ENCODE measurements around the gene OLFML2A.

Gene OLFML2A

DNA sequence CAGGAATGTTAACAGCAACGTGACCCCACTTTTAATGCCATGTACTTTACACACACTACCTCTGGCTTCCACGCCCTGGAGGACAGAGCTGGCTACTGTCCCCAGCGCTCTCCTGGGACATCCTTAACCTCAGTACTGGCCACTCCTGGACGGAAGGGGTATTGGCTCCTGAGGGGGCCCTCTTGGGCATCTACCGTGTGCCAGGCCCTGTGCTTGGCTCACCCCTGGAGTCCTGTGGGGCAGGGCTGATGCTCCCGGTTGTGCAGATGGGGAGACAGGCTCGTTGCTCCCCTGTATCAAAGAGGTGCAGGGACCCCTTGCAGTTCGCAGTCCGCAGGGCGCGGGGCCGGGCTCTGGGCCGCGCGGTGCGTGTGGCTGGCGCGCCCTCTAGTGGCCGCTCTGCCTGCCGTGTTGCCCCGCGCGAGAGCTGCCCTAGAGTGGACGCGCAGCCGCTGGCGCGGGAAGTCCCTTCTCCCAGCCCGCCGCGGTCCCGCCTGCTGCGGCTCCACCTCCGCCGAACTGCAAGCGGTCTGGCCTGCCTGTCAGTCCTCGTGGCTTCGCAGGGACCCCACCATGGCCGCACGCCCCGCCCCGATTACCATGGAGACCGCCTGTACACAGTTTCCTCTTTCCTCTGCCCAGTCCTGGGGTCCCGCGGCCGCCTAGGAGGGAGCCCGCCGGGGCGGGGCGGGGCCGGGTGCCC lies 76.0 kb downstream of the OLFML2A start, which contains the start of gene WDR38:
Gene WDR38 (plus strand): TSS at position 632 of the 703 bp plus-strand sequence. CDS start 72 bp downstream, outside the sequence.
- DNase-seq (ENCODE audit: low read depth in 2 of 2): peak; percentile 70 to 81

GRCh38 chr9:124853605-124854143 lies 76.7 kb downstream of the OLFML2A start:
- no peak for DNase-seq (ENCODE audit: low read depth in 2 of 2)

DNA sequence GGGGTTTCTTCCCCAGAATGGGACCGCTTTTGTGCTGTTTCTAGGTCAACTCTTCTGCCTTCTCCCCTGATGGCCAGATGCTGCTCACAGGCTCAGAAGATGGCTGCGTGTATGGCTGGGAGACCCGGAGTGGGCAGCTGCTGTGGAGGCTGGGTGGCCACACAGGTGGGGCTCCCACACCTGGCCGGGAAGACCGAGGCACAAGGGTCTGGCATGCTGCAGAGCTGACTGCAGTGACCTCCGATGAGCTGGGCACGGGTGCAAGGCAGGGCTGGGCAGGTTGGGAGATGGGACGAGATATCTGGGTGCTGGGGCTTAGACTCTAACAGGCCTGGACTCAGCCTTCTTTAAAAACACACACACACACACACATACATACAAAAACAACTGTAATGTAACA lies 77.2 kb downstream of the OLFML2A start:
- DNase-seq (ENCODE audit: low read depth in 2 of 2): no peak

DNA sequence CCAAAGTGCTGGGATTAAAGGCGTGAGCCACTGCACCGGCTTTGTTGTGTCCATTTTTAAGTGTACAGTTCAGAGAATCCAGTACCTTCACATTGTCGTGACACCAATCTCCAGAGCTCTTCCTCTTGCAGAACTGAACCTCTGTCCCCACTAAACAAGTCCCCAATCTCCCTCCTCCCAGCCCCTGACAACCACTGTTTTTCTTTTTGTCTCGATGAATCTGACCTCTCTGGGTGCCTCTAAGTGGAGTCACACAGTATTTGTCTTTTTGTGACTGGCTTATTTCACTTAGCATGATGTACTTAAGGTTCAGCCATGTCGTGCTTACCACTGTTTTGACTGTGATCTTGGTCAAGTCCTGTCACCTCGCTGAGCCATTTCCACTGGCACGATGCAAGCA lies 77.9 kb downstream of the OLFML2A start:
- DNase-seq (ENCODE audit: low read depth in 2 of 2): no peak

DNA sequence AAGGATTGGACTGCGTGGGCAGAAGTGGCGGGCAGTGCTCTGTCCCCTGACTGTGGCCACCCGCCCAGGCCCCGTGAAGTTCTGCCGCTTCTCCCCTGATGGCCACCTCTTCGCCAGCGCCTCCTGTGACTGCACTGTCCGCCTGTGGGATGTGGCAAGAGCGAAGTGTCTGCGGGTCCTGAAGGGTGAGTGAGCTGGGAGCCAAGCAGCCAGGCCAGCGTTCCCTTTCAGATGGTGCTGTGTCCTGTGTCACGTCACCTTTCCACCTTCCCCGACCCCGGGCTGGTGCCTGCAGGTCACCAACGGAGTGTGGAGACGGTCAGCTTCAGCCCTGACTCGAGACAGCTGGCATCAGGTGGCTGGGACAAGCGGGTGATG lies 78.6 kb downstream of the OLFML2A start:
- DNase-seq (ENCODE audit: low read depth in 2 of 2): no peak

GRCh38 chr9:124855944-124856765 lies 79.2 kb downstream of the OLFML2A start:
- no peak for DNase-seq (ENCODE audit: low read depth in 2 of 2)

DNA sequence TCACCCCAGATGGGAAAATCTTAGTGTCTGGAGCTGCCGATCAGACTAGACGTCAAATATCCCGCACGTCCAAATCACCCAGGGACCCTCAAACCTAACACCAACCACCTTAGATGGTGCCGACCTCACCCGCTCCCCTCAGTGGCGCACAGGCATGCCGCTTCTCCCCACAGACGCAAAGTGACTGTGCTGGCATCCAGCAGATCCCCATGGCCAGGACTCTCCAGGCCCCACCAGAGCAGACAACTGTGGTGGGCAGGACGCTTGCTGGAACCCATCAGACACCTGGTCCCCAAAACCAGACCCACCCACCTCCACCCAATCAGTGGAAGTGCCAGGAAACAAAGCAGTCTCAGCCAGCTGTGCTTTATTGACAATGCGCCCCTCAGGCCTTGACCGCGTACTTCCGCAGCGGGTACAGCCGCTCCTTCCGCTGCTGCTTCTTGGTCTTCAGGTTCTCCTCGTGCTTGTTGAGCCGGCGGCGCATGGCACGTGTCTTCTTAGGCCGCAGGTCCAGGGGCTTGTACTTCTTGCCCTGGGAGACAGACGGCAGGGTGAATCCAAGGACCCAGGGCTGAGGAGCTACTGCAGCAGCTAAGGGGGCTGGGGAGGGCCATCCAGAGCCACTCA lies 80.7 kb downstream of the OLFML2A start:
- no peak for DNase-seq (ENCODE audit: low read depth in 2 of 2)

GRCh38 chr9:124858330-124859046 lies 81.6 kb downstream of the OLFML2A start:
- DNase-seq (ENCODE audit: low read depth in 2 of 2): no peak

DNA sequence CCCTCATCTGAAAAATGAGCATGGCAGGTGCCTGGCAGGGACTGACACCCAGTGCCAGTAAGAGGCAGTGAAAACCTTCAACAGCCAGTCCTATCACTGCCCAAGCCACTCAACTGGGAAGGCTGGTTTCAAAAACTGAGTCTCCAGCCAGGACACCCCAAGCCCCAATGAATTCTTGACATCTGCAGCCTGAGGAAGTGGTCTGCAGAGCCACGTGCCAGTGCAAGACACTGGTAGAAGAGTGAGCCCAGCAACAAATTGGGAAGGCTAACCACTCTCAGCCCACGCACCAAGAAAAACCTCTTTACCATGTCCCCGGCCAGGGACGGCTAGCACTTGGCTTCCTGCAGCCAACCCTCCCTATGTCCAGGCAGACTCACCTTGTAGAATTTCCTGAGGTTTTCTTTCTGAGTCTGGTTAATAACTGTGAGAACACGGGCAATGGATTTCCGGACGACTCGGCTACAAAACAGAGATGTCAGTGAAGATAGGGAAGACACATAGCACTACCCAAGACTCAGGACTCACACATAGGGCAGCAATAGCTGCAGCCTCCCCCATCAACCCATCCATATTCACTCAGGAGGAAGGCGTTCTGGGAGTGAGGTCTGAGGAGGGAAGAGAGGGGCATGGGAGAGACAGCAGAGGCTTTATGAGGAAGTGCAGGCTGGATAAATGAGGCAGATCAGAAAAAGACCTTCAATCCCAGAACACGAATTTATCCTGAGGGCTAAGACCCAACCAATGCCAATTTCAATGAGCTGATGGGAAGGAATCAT lies 83.1 kb downstream of the OLFML2A start:
- DNase-seq (ENCODE audit: low read depth in 2 of 2): no peak

- no peak for DNase-seq (ENCODE audit: low read depth in 2 of 2)
Measured at GRCh38 chr9:124860582-124861341, 83.8 kb downstream of the OLFML2A start.

DNA sequence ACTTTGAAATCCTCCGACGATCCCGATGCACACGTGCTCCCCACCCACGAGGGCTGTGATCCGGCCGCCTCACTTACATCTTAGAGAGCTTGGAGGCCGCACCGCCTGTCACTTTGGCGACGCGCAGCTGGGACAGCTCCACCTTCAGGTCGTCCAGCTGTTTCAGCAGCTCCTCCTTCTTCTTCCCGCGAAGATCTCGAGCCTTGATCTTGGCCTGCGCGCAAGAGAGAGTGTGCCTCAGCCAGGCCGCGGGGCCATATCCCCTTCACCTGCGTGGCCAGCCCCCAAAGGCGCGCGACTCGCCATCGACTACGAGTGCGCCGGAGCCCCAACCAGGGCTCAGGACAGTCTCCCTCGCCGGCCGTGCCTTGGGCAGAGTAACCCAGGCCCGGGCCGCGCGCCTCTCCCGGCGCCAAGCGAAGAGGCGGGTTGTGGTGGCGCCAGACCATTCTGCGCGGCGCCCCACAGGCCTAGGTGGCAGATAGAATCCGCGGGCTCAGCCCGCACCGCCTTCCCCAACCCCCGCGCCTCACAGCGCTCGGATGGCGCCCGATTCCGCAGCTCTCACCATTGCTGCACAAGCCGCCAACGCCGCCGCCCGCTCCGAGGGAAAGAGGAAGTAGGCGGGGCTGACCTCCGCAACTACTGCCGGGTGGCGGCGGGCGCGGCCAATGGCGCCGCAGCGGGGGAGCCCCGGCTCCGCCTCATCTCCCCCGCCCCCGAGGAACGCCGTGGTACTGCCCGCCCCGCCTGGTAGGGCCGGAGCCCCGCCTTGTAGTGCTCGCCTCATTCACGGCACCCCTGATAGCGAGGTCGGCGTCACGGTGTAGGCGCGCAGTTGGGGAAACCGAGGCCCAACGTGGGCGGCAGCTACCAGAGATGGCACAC lies 84.7 kb downstream of the OLFML2A start, which contains the start of the genes ARPC5L and RPL35:
Gene ARPC5L (plus strand): TSS at position 789 of the 888 bp plus-strand sequence. CDS start 7,161 bp downstream, outside the sequence.
Gene RPL35 (minus strand): TSS at position 616 of the 888 bp plus-strand sequence. CDS start 45 bp downstream, at position 571.
- DNase-seq (ENCODE audit: low read depth in 2 of 2): peak; percentile 93 to 94

GRCh38 chr9:124863371-124863871 lies 86.5 kb downstream of the OLFML2A start:
- DNase-seq (ENCODE audit: low read depth in 2 of 2): no peak

Data from stimulated activated CD8-positive, alpha-beta memory T cell treated with anti-CD3 and anti-CD28 coated beads, Interleukin-15, amount 100 ng/mL, for 48 hours (primary cell).